Fibroblast of peridontal ligament (primary cell): ENCODE measurements around the gene RSPO3.
A peak's percentile ranks its signal among the peaks of the same experiment; 100 is the strongest.
"Not testable (repeated sequence)": the region's sequence is repeated elsewhere in the genome, so short reads cannot be mapped to it uniquely, and the experiment has no call there.

Source experiments
- DNase-seq: peaks from one replicate; pipeline ENCODE4 v3.0.0-alpha.2; 2010; ENCODE audit errors: extremely low read depth

RSPO3 gene

GRCh38 chr6:127118298-127119101 is at the start of gene RSPO3:
RSPO3 (plus strand) TSS chr6:127118671; CDS start chr6:127119193, 522 bp downstream.
- peak; percentile 50 for DNase-seq

GRCh38 chr6:127069659-127070279 is 48.7 kb upstream of the RSPO3 start:
- DNase-seq: peak; percentile 65

GRCh38 chr6:127073222-127073621 is 45.2 kb upstream of the RSPO3 start:
- no peak for DNase-seq

- peak; percentile 41 for DNase-seq
These were observed 42.0 kb upstream of the RSPO3 start for GRCh38 chr6:127076466-127076865.

GRCh38 chr6:127077886-127078285 is 40.6 kb upstream of the RSPO3 start:
- no peak for DNase-seq

GRCh38 chr6:127078669-127079068 is 39.8 kb upstream of the RSPO3 start:
- no peak for DNase-seq

- DNase-seq: no peak
These were observed 38.8 kb upstream of the RSPO3 start for GRCh38 chr6:127079681-127080080.

- no peak for DNase-seq
These were observed 38.4 kb upstream of the RSPO3 start for GRCh38 chr6:127080081-127080480.

- no peak for DNase-seq
These were observed 35.1 kb upstream of the RSPO3 start for GRCh38 chr6:127083231-127083962.

- DNase-seq: no peak
These were observed 34.5 kb upstream of the RSPO3 start for GRCh38 chr6:127083963-127084310.

GRCh38 chr6:127085181-127085580 is 33.3 kb upstream of the RSPO3 start:
- no peak for DNase-seq

GRCh38 chr6:127090051-127090450 is 28.4 kb upstream of the RSPO3 start:
- peak; percentile 38 for DNase-seq

GRCh38 chr6:127092466-127092865 is 26.0 kb upstream of the RSPO3 start:
- DNase-seq: no peak

GRCh38 chr6:127094791-127095190 is 23.7 kb upstream of the RSPO3 start:
- no peak for DNase-seq

- DNase-seq: no peak
These were observed 22.3 kb upstream of the RSPO3 start for GRCh38 chr6:127096167-127096566.

- not testable (repeated sequence) for DNase-seq
These were observed 21.0 kb upstream of the RSPO3 start for GRCh38 chr6:127097442-127097841.

GRCh38 chr6:127100510-127101140 is 17.8 kb upstream of the RSPO3 start:
- DNase-seq: peak; percentile 68

GRCh38 chr6:127102299-127102698 is 16.2 kb upstream of the RSPO3 start:
- peak; percentile 82 for DNase-seq

GRCh38 chr6:127102859-127103258 is 15.6 kb upstream of the RSPO3 start:
- no peak for DNase-seq

GRCh38 chr6:127103482-127103881 is 15.0 kb upstream of the RSPO3 start:
- DNase-seq: no peak

GRCh38 chr6:127107916-127108315 is 10.6 kb upstream of the RSPO3 start:
- no peak for DNase-seq

GRCh38 chr6:127110712-127111111 is 7.8 kb upstream of the RSPO3 start:
- DNase-seq: no peak
